Kidney (tissue), 14 donors: Measurements from ENCODE around the gene GDF2. TPM values are rescaled to one million over a fixed set of nuclear protein-coding genes. Genes with fewer than 3 reads are reported as not detected.

ENCODE experiments used
- DNase-seq, 5 donors: peaks; one replicate each; pipeline ENCODE4 v3.0.0-alpha.2; 2013 to 2020
- FAIRE-seq: peaks from 2 replicates; lab custom pipeline; 2012; peaks lifted over from hg19 to GRCh38; lab: Jason Lieb, UNC
- H3K27ac ChIP-seq, 2 donors: one replicate each; pipeline ENCODE4 v1.7.0; 2013; ENCODE audit warnings: low read depth in 2 of 2, low read length in 2 of 2, inconsistent platforms in 1 of 2
- H3K27me3 ChIP-seq: one replicate; pipeline ENCODE4 v1.7.1; 2013; ENCODE audit warnings: low read length, inconsistent platforms; ENCODE audit not compliant: control insufficient read depth, insufficient read depth
- H3K36me3 ChIP-seq, 3 donors: one replicate each; pipeline versions ENCODE4 v1.7.0 to v1.7.1; 2013; ENCODE audit warnings: low read length in 3 of 3, control low read depth in 1 of 3, inconsistent platforms in 1 of 3; ENCODE audit not compliant: insufficient read depth in 3 of 3, control insufficient read depth in 2 of 3
- H3K4me1 ChIP-seq, 3 donors: one replicate each; pipeline versions ENCODE4 v1.7.0 to v1.7.1; 2013; ENCODE audit warnings: low read length in 3 of 3, inconsistent platforms in 1 of 3, low read depth in 1 of 3; ENCODE audit not compliant: control insufficient read depth in 2 of 3, insufficient read depth in 2 of 3
- H3K4me3 ChIP-seq, 3 donors: one replicate each; pipeline versions ENCODE4 v1.7.0 to v1.8.1; 2013; ENCODE audit warnings: low read length in 3 of 3, control low read depth in 1 of 3, inconsistent platforms in 1 of 3
- H3K9ac ChIP-seq, 3 donors: one replicate each; pipeline versions ENCODE4 v1.7.0 to v1.7.1; 2013; ENCODE audit warnings: low read length in 3 of 3, control low read depth in 1 of 3, inconsistent platforms in 1 of 3
- H3K9me3 ChIP-seq, 3 donors: one replicate each; pipeline versions ENCODE4 v1.7.0 to v1.7.1; 2013; ENCODE audit warnings: low read length in 3 of 3, control low read depth in 1 of 3, inconsistent platforms in 1 of 3; ENCODE audit not compliant: control insufficient read depth in 2 of 3, insufficient read depth in 1 of 3
- CTCF ChIP-seq: IDR thresholded peaks from 3 replicates; pipeline ENCODE4 v1.5.1; 2012; ENCODE audit warnings: mild to moderate bottlenecking, moderate library complexity, borderline replicate concordance; ENCODE audit not compliant: insufficient read depth; ENCODE audit errors: extremely low read depth
- intact Hi-C: fragments of 100-400 bp; cut with DNase I; formaldehyde crosslinking; loops from one replicate; pipeline ENCODE4 v1.11.1; 2022
- polyA plus RNA-seq: library from polyadenylated mRNA; stranded (reverse); fragments of 350-450 nt; fragmentation: Illumina TruSeq; extraction: RNeasy Lipid Tissue Mini Kit (QIAGEN cat#74804); gene quantifications from one replicate; pipeline ENCODE4 v1.2.3, GENCODE V29; 2014; ENCODE audit warnings: low read depth, low replicate concordance; ENCODE audit not compliant: insufficient read depth
- total RNA-seq: library from RNA; stranded (reverse); fragmentation: NEBNext Ultra II Directional; extraction: Animal tissue kit (Norgen Biotek cat#: 25700); gene quantifications from one replicate; pipeline ENCODE4 v1.2.1, GENCODE V29; 2021
- donor health status: control.
- donor health status: control.
- donor health status: control.
- donor health status: control.
- donor health status: control.
- donor health status: DM: yes; HTN: yes; CAD: no.
- donor health status: Normal renal cell carcinoma (clear cell type).

Gene GDF2
- total and polyA plus RNA-seq, 2 donors from 2014 or later = not detected

GRCh38 chr10:47283848-47284247 is 38.4 kb upstream of the GDF2 start:
- no peaks in the 10 kb centered on the region for H3K27me3 ChIP-seq
- FAIRE-seq (no peak), DNase-seq (no peak)
- intact Hi-C loops = no loop called here
- H3K4me1 ChIP-seq = no peaks in the 10 kb centered on the region
- H3K4me3 ChIP-seq = no peak overlapping the region
- no peak for TF ChIP-seq CTCF
- no peak overlapping the region for H3K27ac ChIP-seq
- H3K36me3 ChIP-seq = no peaks in the 10 kb centered on the region
- no peaks in the 10 kb centered on the region for H3K9me3 ChIP-seq
- H3K9ac ChIP-seq = no peak overlapping the region

- H3K9me3 ChIP-seq = no peaks in the 10 kb centered on the region
- intact Hi-C loops = no loop called here
- no peaks in the 10 kb centered on the region for H3K36me3 ChIP-seq
- H3K27ac ChIP-seq = no peak overlapping the region
- no peak overlapping the region for H3K4me3 ChIP-seq
- DNase-seq = no peak
- no peaks in the 10 kb centered on the region for H3K27me3 ChIP-seq
- H3K9ac ChIP-seq = no peak overlapping the region
- no peak for TF ChIP-seq CTCF
- no peaks in the 10 kb centered on the region for H3K4me1 ChIP-seq
- FAIRE-seq = no peak
Observed at GRCh38 chr10:47285381-47286115, 36.7 kb upstream of the GDF2 start.

- no peak for FAIRE-seq
- Histone ChIP-seq H3K4me3 (no peak overlapping the region), H3K27me3 (no peaks in the 10 kb centered on the region), H3K36me3 (no peaks in the 10 kb centered on the region), H3K4me1 (no peaks in the 10 kb centered on the region), H3K9ac (no peak overlapping the region), H3K9me3 (no peaks in the 10 kb centered on the region), H3K27ac (no peak overlapping the region)
- no peak for TF ChIP-seq CTCF
- intact Hi-C loops = no loop called here
- no peak for DNase-seq
Observed at GRCh38 chr10:47286116-47286505, 36.1 kb upstream of the GDF2 start.
